GM13977 (cell line): Measurements from ENCODE around the gene MYO15A.

Source experiments
- DNase-seq: peaks from one replicate; pipeline ENCODE4 v3.0.0; 2012; ENCODE audit warnings: low spot score
- in situ Hi-C: fragments of 300-500 bp; cut with MboI; formaldehyde crosslinking; loops from one replicate; pipeline ENCODE4 v1.12.0; 2022; ENCODE audit warnings: low sequenced_read_pairs, low pct_unique_long_range_greater_than_20kb, mixed read lengths, inconsistent platforms; ENCODE audit not compliant: unreplicated experiment
- TF ChIP-seq, protein P1 (sequence below): IDR thresholded peaks from 2 replicates; pipeline ENCODE4 v1.5.1; 2012; ENCODE audit warnings: mild to moderate bottlenecking, control low read depth; ENCODE audit not compliant: insufficient read depth; ENCODE audit errors: extremely low read depth, missing control alignments

MYO15A gene

DNA sequence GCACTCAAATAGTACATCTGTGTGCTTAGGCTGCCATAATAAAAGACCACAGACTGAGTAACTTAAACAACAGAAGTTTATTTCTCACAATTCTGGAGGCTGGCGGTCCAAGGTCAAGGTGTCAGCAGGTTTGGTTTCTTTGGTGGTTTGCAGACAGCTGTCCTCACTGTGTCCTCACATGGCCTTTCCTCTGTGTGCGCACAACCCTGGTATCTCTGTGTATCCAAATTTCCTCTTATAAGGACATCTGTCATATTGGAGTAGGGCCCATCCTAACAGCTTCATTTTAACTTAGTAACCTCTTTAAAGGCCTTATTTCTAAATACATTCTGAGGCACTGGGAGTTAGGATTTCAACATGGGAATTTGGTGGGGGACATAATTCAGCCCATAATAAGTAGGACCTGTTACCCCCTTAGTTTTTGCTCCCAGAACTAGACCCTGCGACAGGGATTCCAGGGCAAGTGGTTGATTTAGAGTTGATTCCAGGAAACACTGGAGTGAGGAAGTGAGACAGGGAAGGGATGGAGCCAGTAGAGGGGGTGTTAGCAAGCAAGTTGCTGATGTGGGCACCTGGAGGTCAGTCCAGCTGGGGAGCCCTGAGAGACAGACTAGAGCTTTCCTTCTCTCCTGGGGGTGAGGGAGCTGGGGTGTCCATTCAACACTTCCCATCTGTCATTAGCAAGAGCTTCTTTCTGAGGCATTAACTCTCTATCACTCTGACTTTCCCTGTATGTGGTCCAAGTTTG lies 64.1 kb downstream of the MYO15A start:
- in situ Hi-C loops: no loop called here
- TF ChIP-seq, protein P1, sequence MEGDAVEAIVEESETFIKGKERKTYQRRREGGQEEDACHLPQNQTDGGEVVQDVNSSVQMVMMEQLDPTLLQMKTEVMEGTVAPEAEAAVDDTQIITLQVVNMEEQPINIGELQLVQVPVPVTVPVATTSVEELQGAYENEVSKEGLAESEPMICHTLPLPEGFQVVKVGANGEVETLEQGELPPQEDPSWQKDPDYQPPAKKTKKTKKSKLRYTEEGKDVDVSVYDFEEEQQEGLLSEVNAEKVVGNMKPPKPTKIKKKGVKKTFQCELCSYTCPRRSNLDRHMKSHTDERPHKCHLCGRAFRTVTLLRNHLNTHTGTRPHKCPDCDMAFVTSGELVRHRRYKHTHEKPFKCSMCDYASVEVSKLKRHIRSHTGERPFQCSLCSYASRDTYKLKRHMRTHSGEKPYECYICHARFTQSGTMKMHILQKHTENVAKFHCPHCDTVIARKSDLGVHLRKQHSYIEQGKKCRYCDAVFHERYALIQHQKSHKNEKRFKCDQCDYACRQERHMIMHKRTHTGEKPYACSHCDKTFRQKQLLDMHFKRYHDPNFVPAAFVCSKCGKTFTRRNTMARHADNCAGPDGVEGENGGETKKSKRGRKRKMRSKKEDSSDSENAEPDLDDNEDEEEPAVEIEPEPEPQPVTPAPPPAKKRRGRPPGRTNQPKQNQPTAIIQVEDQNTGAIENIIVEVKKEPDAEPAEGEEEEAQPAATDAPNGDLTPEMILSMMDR: no peak
- DNase-seq: no peak

DNA sequence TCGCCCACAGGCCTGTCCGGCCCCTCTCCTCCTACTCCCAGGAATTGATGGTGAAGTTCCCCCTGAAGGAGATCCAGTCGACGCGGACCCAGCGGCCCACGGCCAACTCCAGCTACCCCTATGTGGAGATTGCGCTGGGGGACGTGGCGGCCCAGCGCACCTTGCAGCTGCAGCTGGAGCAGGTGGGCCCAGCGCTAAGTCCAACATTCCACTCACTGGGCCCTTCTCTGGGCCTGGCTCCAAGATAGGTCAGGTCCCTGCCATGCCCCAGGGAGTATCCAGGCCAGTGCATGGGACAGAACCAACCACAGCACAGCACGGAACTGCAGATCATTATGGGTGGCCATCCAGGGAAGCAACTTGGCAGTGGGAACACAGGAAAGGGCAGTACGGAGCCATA lies 65.2 kb downstream of the MYO15A start:
- DNase-seq: no peak
- in situ Hi-C loops: no loop called here
- TF ChIP-seq, protein P1: no peak

DNA sequence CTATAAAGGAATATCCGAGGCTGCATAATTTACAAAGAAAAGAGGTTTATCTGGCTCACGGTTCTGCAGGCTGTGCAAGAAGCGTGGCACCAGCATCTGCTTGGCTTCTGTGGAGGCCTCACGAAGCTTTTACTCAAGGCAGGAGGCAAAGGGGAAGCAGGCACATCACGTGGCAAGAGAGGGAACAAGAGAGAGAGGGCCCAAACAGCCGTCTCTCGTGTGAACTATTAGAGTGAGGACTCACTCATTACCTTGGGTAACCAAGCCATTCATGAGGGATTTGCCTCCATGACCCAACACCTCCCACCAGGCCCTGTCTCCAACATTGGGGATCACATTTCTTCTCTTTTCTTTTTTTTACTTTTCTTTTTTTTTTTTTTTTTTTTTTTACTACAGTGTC lies 67.6 kb downstream of the MYO15A start:
- DNase-seq: no peak
- in situ Hi-C loops: no loop called here
- TF ChIP-seq, protein P1: no peak

DNA sequence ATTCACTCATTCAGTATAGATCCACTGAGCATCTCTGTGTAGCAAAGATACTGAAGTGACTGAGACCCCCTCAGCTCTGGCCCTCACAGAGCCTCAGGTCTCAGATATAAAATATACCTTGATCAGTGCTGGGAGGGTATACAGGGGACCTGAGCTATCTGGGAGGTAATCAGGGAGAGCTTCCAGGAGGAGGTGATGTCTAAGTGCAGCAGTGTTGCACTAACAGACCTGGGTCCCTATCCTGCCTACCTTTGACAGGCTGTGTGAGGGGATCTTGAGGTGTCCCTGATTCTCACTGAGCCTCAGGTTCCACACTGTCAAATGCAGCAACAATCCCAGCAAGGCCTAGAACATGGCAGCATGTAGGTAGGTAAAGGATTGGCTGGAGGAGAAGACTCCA lies 68.6 kb downstream of the MYO15A start:
- TF ChIP-seq, protein P1: no peak
- in situ Hi-C loops: no loop called here
- no peak for DNase-seq

DNA sequence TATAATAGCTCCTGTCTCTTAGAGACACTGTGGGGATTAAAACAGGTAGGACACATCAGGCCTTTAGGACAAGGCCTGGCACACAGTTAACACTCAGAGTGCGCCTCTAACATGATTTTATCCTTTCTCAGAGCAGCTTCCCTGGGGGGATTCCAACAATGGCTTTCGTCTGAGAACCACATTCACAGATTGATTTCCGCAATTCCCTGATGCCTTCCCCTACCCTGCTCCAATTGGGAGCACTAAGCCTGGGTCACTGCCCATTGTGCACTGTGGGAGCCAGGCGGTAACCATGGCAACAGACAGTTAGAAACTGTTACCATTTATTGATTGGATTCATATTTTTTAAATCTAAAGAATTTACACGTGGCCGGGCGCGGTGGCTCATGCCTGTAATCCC lies 69.2 kb downstream of the MYO15A start:
- in situ Hi-C loops: no loop called here
- DNase-seq: no peak
- TF ChIP-seq, protein P1: no peak

DNA sequence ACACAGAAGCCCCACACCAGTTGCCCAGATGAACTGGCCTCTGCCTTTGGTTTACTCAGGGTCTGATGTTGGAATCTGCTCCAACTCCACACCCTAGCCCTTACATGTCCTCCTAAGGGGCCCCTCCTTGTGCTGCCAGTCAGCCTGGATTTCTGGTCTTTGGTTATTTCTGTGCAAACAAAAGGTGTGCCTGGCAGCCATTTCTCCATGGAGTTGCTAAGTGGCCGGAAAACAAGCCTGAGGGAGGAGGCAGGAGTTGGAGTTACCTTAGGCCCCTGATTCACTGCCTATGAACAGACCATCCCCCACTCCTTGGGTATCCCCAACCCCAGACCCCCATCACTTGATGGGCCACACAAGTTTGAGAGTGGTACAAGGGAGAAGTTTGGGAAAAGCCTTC lies 70.6 kb downstream of the MYO15A start:
- in situ Hi-C loops: no loop called here
- no peak for DNase-seq
- TF ChIP-seq, protein P1: no peak
